CD4-positive, alpha-beta T cell treated with Interleukin-17A for 4 hours (primary cell): Measurements from ENCODE around the gene TMEM131.

Source experiments
- DNase-seq: peaks from one replicate; pipeline ENCODE4 v3.0.0-alpha.2; 2020; ENCODE audit warnings: mixed read lengths

Gene TMEM131

DNA sequence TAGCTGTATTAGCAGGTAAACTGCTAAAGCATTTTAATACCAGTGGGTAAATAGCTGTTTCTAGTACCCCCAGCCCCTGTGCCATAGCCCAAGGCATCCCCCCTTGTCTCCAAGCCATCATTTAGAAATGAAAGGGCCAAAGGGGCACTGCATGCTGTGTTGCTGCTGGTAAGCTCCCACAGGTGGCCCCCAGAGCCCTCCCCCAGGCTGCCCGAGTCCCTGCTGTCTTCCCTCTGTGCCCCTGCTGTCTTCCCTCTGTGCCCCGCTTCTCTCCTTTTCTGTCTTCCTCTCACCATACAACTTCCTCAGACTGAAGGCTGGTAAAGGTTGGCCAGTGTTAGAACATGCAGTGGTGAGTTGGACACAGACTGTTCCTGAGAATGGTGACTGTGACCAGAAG, 240.3 kb downstream of the TMEM131 start:
- no peak for DNase-seq

DNA sequence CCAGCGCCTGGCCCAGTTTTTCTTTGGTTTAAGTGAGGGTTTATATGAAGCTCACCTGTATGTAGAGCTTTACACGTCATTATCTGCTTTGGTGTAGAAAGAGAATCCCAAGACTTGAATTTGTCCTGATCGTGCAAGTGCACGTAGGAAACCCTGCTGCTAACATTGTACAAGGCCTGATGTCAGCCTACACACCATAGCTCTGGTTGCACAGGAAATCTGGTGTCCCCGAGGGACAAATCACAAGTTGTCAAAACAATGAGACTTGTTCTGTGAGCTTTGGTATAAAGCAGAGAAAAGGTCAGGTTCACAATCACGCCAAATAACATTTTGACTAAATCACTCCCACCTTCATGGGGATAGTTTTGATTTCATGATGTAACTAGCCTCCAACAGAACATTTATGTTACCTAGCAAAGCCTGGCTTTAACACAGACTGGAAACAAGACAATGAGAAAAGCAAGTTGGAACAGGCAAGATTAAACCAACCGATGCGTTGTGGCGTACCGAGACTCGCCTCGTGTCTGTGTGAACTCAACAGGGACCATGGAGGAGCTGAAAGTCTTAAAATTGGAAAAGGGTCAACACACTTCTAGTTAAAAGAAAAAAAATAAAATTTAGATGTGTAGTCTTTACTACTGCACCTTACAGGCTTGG, 240.9 kb downstream of the TMEM131 start:
- DNase-seq: no peak

DNA sequence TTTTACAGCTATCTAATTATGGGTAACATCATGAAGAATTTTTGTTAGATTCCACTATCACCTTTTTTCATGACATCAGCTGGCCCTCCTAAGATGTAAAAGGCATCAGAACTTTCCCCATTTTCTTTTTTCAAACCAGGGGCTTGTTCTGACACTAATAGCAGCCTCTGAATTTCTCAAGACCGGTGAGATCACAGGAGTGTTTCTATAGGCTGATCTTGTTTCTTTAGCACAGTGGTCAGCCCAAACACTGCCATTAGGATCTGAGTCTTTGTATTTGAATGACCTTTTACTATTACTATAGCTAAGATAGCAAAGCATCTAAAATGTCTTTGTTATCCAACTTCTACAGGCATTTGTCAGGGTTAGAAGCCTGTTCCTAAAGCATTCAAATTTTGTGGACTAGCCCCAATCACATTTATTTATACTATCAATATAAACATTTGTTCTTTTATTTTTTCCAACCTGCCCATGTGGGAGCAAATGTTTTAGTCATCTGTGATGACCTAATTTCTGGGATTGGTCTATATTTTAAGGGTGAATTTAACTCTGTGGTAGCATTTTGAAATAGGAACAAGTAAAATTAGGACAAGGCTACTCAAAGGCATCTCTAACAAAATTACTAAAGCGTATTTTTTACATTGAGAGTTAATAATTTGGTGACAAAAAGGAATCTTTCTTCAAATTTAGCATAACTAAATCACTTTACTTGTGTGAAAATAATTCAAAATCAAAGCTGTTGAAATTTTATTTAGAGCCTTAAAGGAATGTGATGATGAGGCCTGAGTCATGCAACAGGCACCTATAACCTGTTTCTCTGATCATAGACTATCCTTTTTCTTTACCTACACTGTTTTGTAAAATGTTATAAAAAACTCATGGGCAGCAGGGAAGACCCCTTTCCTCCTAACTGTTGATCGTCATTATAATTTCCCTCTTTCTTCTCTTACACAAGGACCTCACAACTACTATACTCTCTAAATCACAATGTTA, 243.1 kb downstream of the TMEM131 start:
- DNase-seq: no peak

DNA sequence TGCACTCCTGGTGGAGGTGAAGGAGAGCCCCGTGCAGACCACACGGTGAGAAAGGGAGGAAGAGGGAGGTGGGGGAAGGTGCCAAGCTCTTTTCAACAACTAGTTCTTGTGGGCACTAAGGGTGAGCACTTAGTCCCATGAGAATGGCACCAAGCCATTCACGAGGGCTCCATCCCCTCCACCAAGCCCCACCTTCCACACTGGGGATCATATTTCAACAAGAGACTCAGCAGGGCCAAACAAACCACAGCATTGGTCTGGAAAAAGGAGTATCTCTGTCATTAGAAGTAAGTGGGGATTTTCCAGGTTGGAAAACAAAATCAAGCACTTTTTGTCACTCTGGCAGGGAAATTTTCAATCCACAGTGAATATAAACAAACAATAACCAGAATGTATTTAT, 244.0 kb downstream of the TMEM131 start:
- no peak for DNase-seq

GRCh38 chr2:97750017-97750416, 245.7 kb downstream of the TMEM131 start:
- no peak for DNase-seq

GRCh38 chr2:97749581-97749980, 246.2 kb downstream of the TMEM131 start:
- no peak for DNase-seq

GRCh38 chr2:97747716-97748115, 248.0 kb downstream of the TMEM131 start:
- no peak for DNase-seq

DNA sequence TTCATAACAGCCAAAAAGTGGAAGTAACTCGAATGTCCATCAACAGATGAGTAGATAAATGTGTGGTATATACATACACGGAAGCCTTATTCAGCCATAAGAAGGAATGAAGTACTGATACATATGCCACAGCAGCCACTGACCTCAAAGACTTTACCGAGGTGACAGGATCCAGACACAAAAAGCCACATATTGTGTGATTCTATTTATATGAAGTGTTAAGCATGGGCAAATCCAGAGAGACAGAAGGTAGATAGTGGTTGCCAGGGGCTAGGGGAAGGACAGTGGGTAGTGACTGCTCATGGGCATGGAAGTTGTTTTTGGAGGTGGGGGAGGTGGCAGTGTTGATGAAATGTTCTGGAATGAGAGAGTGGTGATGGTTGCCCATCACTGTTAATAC, 248.5 kb downstream of the TMEM131 start:
- DNase-seq: no peak

DNA sequence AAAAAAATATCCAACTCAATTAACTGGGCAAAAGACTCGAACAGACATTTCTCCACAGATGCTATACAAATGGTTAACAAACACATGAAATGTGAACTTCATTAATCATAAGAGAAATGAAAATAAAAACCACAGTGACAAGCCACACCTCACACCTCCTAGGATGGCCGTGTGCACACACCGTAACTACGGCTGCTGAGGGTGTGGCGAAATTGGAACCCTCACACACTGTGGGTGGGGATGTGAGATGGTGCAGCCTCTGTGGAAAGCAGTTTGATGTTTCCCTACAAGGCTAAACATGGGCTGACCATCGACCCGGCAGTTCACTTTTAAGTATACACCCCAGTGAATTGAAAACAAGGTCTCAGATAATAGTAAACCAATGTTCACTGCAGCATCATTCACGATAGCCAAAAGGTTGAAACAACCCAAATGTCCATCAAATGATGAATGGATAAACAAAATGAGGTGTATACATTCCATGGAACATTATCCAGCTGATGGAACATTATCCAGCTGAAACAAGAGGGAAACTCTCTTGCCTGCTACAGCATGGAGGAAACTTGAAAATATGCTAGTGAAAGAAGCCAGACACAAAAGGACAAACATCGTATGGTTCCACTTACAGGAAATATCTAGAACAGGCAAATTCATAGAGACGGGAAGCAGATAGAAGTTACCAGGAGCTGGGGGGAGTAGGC, 250.1 kb downstream of the TMEM131 start:
- peak; percentile 47 for DNase-seq

- no peak for DNase-seq
Measured at GRCh38 chr2:97743913-97744312, 251.8 kb downstream of the TMEM131 start.

DNA sequence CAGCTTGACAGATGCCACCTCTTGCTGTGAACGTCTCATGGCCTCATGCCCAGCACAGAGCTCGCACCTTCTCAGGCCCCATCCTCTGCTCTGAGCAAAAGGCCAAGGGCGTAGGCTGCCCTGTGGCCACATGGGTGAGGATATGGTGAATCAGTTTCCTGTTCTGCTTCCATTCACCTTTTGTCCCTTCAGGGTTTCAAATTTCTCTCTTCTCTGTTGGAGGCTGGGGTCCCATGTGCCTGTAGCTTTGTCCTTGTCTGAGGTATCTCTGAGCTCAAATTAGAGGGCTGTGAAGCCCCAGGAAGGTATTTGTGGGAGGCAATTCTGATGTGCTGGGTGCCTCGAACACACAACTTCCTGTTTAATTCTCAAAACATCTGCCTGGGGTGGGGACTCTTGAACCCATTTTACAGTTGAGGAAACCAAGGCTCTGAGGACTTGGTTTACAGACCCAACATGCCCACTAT, 253.3 kb downstream of the TMEM131 start:
- DNase-seq: peak; percentile 38

DNA sequence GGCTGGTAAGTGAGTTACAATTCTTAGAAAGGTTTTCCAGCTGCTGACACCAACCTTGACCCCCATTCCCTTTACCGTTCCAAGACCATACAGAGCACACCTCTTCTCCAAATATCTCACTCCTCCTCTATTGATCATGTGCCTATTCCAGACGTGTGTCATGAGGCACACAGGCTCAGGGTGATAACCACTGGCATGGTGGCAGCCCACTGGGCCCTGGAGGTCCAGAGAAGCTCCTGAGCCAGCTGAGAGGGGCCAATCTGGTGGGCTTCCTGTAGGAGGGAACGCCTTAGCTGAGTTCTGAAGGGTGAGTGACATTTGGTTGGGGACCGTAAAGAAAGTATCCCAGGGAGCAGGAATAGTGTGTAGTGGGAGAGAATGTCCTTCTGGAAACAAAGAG, 254.1 kb downstream of the TMEM131 start:
- no peak for DNase-seq

DNA sequence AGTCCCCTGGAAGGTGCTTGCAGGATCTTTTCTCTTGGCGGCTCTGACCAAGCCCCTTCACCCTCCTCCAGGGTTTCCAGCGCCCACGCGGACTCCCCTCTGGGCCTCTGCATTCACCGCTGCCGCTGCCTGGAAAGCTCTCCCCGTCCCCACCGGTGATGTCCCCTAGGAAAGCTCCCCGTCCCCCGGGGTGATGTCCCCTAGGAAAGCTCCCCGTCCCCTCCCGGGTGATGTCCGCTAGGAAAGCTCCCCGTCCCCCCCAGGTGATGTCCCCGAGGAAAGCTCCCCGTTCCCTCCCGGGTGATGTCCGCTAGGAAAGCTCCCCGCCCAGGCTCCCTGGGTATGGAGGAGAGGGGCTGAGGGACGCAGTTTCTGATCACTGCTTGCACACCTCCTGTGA, 254.5 kb downstream of the TMEM131 start:
- no peak for DNase-seq

GRCh38 chr2:97740590-97741182, 255.1 kb downstream of the TMEM131 start:
- peak; percentile 51 for DNase-seq

DNA sequence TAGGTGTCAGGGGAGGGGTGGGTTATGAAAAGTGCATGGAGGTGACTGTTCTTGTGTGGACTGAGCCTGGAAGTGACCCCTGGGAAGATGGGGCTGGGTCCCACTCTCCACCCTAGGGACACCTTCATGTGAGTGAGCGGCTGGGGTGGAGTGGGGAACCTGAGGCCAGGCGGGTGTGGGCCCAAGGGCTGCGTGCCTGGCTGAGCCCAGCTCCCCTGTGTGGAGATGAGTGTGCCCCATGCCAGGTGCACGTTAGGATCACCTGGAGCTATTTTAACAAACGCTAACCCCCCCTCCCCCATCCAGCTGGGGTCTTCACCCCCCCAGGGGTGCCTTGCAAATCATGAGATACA, 255.9 kb downstream of the TMEM131 start:
- no peak for DNase-seq

- no peak for DNase-seq
Measured at GRCh38 chr2:97739020-97739892, 256.5 kb downstream of the TMEM131 start.

- DNase-seq: no peak
Measured at GRCh38 chr2:97738179-97739019, 257.3 kb downstream of the TMEM131 start.

- DNase-seq: no peak
Measured at GRCh38 chr2:97737421-97738178, 258.1 kb downstream of the TMEM131 start.

DNA sequence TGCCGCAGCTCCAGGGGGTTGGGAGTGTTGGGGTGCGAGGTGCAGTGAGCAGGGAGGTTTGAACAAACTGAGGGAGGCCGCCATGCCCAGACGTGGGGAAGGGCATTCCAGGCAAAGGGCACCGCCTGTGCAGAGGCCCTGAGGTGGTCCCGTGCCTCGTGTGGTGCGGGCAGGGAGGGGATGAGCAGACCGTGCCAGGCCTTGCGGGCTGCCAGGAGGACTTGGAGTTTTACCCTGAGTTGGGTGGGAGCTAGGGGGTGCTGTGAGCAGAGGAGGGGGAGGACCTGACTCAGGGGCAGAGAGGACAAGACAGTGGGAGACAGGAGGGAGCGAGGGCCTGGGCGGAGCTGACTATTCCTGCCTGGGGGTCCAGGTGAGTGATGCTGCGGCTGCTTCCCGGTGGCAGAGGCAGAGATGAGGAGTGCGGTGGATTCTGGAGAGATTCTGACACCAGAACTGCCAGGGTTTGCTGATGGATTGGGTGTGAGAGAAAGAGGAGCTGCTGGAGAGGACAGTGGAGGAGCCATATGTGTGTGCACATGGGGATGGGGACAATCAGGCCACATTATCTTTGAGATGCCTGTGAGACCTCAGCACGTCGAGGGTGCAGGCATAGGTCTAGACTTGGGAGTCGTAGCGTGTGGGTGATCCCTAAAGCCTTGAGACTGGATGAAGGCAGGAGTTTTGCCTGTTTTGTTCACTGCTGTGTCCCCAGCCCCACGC, 259.0 kb downstream of the TMEM131 start:
- DNase-seq: no peak

- DNase-seq: no peak
Measured at GRCh38 chr2:97736185-97736584, 259.6 kb downstream of the TMEM131 start.
